Measurements from ENCODE around the gene RASGRP1. TPM values are rescaled to one million over a fixed set of nuclear protein-coding genes. Genes with fewer than 3 reads are reported as not detected.

Gene RASGRP1
- total RNA-seq, 1 donor: 0.36 TPM

DNA sequence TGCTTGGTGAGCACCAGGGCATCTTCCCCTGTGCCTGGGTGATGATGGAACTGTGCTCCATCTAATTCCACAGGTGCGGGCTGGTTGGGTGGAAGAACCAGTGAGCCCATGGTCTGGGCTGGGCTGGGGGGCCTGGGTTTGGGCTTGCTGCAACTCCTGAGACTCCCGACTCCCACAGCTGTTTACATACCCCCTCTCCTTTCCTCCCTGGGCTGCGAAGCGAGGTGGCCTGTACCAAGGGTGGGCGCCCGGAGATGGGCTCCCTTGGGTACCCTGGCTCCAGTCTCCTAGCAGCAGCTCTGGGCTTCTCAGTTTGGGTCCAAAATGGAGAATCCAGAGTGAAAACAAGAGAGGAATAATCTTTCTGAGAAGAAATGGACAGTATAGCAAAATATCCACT lies 105.1 kb downstream of the RASGRP1 start:
- Histone ChIP-seq H3K4me2 (ENCODE audit: insufficient read depth, low read length) (no peak overlapping the region), H3K9me3 (ENCODE audit: low read depth, low read length) (no peaks in the 10 kb centered on the region), H3K79me2 (ENCODE audit: insufficient read depth, low read length) (peaks cover 92% of the 10 kb centered on the region), H3K27ac (ENCODE audit: low read depth, low read length) (no peak overlapping the region), H3K4me1 (ENCODE audit: insufficient read depth, low read length) (peaks cover 15% of the 10 kb centered on the region), H4K20me1 (ENCODE audit: insufficient read depth, low read length) (peaks cover 12% of the 10 kb centered on the region), H3K27me3 (ENCODE audit: insufficient read depth, low read length) (no peaks in the 10 kb centered on the region), H2AFZ (ENCODE audit: low read length) (no peak overlapping the region), H3K4me3 (ENCODE audit: insufficient read depth, low read length) (no peak overlapping the region), H3K36me3 (ENCODE audit: insufficient read depth, low read length) (no peaks in the 10 kb centered on the region)
- TF ChIP-seq CTCF (IDR thresholded peaks at IDR 0.05; ENCODE audit: extremely low read depth, low read depth, low read length): no peak
- no peak for DNase-seq (ENCODE audit: insufficient read length, low spot score, missing footprints)

GRCh38 chr15:38458646-38459045 lies 106.0 kb downstream of the RASGRP1 start:
- Histone ChIP-seq H3K27ac (ENCODE audit: low read depth, low read length) (no peak overlapping the region), H3K27me3 (ENCODE audit: insufficient read depth, low read length) (no peaks in the 10 kb centered on the region), H3K4me3 (ENCODE audit: insufficient read depth, low read length) (no peak overlapping the region), H3K4me2 (ENCODE audit: insufficient read depth, low read length) (no peak overlapping the region), H3K9me3 (ENCODE audit: low read depth, low read length) (no peaks in the 10 kb centered on the region), H3K36me3 (ENCODE audit: insufficient read depth, low read length) (no peaks in the 10 kb centered on the region), H3K79me2 (ENCODE audit: insufficient read depth, low read length) (peaks cover 92% of the 10 kb centered on the region), H4K20me1 (ENCODE audit: insufficient read depth, low read length) (peaks cover 12% of the 10 kb centered on the region), H3K4me1 (ENCODE audit: insufficient read depth, low read length) (peaks cover 15% of the 10 kb centered on the region), H2AFZ (ENCODE audit: low read length) (no peak overlapping the region)
- TF ChIP-seq CTCF (IDR thresholded peaks at IDR 0.05; ENCODE audit: extremely low read depth, low read depth, low read length): no peak
- no peak for DNase-seq (ENCODE audit: insufficient read length, low spot score, missing footprints)

- Histone ChIP-seq H3K27ac (ENCODE audit: low read depth, low read length) (peak overlapping the region; percentile 86), H2AFZ (ENCODE audit: low read length) (no peak overlapping the region), H3K79me2 (ENCODE audit: insufficient read depth, low read length) (peaks cover 60% of the 10 kb centered on the region), H3K9me3 (ENCODE audit: low read depth, low read length) (no peaks in the 10 kb centered on the region), H3K36me3 (ENCODE audit: insufficient read depth, low read length) (no peaks in the 10 kb centered on the region), H4K20me1 (ENCODE audit: insufficient read depth, low read length) (peaks cover 7% of the 10 kb centered on the region), H3K4me3 (ENCODE audit: insufficient read depth, low read length) (peak overlapping the region; percentile 96), H3K4me2 (ENCODE audit: insufficient read depth, low read length) (peak overlapping the region; percentile 97), H3K27me3 (ENCODE audit: insufficient read depth, low read length) (peaks cover 4% of the 10 kb centered on the region), H3K4me1 (ENCODE audit: insufficient read depth, low read length) (peaks cover 8% of the 10 kb centered on the region)
- no peak for DNase-seq (ENCODE audit: insufficient read length, low spot score, missing footprints)
- no peak for TF ChIP-seq CTCF (IDR thresholded peaks at IDR 0.05; ENCODE audit: extremely low read depth, low read depth, low read length)
Observed at GRCh38 chr15:38455092-38455491, 109.5 kb downstream of the RASGRP1 start.

DNA sequence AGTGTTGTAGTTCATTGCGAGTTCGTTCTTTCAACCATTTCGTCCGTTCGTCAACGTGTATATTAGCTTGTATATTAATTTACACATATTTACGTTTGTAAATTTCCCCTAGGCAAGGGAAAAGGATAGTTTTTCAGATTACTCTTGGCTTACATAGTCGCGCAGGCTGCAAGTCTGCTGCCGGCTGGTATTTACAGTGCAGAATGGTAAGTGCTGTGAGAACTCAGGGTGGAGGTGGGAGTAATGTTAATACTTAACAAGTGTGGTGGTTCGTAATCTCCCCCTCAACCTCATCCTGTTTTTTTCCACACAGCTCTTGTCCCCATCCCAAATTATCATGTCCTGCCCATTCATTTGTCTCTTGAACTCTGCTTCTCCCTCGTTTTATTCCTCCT lies 109.9 kb downstream of the RASGRP1 start:
- Histone ChIP-seq H3K4me2 (ENCODE audit: insufficient read depth, low read length) (peak overlapping the region; percentile 97), H3K79me2 (ENCODE audit: insufficient read depth, low read length) (peaks cover 56% of the 10 kb centered on the region), H3K4me3 (ENCODE audit: insufficient read depth, low read length) (peak overlapping the region; percentile 96), H2AFZ (ENCODE audit: low read length) (peak overlapping the region; percentile 100), H3K9me3 (ENCODE audit: low read depth, low read length) (no peaks in the 10 kb centered on the region), H3K4me1 (ENCODE audit: insufficient read depth, low read length) (peaks cover 8% of the 10 kb centered on the region), H3K36me3 (ENCODE audit: insufficient read depth, low read length) (no peaks in the 10 kb centered on the region), H3K27me3 (ENCODE audit: insufficient read depth, low read length) (peaks cover 4% of the 10 kb centered on the region), H4K20me1 (ENCODE audit: insufficient read depth, low read length) (peaks cover 3% of the 10 kb centered on the region), H3K27ac (ENCODE audit: low read depth, low read length) (peak overlapping the region; percentile 86)
- DNase-seq (ENCODE audit: insufficient read length, low spot score, missing footprints): no peak
- TF ChIP-seq CTCF (IDR thresholded peaks at IDR 0.05; ENCODE audit: extremely low read depth, low read depth, low read length): no peak
